GM12872 (cell line): ENCODE data around the gene PTEN.

Experiments used
- TF ChIP-seq, protein P1 (sequence below): IDR thresholded peaks from 3 replicates; pipeline ENCODE4 v1.5.1; 2011; ENCODE audit warnings: low read depth, mild to moderate bottlenecking, low read length, moderate library complexity; ENCODE audit not compliant: insufficient read depth

The PTEN gene

DNA sequence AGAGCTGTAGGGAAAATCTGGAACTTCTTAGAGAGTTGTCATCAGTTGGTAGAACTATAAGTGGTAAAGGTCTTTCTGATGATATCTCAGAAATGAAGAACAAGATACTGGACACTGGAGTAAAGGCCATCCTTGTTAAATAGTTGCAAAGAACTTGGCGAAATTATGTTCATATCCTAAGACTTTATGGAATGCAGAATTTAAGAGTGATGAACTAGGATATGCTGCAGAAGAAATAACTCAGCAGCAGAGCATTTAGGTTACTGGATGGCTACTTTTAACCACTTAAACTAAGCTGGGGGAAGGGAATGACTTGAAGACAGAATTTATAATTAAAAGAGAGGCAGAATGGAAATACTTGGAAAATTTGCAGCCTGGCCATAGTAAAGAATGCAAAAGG, 23.7 kb downstream of the PTEN start:
- TF ChIP-seq, protein P1, sequence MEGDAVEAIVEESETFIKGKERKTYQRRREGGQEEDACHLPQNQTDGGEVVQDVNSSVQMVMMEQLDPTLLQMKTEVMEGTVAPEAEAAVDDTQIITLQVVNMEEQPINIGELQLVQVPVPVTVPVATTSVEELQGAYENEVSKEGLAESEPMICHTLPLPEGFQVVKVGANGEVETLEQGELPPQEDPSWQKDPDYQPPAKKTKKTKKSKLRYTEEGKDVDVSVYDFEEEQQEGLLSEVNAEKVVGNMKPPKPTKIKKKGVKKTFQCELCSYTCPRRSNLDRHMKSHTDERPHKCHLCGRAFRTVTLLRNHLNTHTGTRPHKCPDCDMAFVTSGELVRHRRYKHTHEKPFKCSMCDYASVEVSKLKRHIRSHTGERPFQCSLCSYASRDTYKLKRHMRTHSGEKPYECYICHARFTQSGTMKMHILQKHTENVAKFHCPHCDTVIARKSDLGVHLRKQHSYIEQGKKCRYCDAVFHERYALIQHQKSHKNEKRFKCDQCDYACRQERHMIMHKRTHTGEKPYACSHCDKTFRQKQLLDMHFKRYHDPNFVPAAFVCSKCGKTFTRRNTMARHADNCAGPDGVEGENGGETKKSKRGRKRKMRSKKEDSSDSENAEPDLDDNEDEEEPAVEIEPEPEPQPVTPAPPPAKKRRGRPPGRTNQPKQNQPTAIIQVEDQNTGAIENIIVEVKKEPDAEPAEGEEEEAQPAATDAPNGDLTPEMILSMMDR, result no peak

DNA sequence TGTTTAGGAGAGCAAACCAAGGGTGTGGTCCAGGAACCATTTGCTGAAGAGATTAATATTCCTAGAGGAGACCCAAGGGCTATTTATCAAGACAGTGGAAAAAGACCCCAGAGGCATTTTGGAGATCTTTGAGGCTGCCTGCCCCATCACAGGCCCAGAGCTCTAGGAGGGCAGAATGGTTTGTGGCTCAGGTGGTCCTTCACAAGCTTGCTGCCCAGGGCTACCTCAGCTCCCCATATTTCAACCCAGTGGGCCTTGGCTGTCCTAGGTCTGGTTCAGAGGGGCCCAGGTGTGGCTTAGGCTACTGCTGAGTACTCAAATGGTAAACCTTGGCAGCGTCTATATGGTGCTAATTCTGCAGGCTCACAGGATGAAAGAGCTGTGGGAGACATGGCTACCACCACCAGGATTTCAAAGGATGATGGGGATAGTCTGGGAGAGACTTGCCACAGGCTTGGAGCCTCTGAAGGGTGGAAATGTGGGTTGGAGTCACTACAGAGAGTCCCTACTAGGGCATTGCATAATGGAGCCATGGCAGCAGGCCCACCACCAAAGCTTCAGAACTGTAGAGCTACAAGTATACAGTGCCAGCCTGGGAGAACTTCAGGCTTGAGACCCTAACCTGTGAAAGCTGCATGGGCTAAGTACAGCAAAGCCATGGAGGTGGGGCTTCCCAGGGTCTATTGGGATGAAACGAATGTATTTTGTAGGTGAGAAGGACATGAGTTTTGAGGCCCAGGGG, 24.3 kb downstream of the PTEN start:
- TF ChIP-seq, protein P1, result no peak

DNA sequence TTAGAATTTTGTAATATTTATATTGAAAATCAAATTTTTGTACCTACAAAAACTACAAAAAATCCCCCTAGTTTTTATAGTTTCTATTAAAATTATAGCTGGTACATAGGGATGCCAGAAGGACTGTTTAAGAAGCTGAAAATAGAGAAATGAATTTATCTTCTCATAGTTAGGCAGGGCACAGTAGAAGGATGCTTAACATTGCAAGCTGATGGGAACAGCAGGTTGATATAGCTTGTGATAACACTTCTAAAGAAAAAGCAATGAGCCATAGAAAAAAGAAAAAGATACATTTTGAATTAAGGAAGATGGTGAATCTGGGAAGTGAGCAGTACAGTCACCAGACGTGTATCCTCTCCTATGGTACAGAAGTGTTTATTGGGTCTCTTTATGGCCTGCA, 32.0 kb downstream of the PTEN start:
- TF ChIP-seq, protein P1, result no peak

DNA sequence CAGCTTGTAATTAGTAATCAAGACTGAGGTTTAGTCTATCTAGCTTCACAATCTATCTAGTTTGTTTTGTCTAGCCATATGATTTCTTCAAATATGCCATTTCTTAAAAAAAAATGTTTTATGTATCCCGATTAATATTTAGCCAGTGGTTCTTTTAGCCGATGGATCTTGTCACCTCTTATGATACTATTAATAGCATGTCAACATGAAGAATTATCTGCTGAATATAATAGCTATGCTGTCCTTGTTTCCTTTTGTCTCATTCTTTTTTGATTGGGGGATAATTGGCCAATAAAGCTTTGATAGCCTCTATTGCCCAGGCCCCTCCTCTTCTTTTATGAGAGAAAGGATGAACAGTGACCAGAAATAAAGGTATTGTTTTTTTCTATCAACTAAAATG, 32.8 kb downstream of the PTEN start:
- TF ChIP-seq, protein P1, result no peak

DNA sequence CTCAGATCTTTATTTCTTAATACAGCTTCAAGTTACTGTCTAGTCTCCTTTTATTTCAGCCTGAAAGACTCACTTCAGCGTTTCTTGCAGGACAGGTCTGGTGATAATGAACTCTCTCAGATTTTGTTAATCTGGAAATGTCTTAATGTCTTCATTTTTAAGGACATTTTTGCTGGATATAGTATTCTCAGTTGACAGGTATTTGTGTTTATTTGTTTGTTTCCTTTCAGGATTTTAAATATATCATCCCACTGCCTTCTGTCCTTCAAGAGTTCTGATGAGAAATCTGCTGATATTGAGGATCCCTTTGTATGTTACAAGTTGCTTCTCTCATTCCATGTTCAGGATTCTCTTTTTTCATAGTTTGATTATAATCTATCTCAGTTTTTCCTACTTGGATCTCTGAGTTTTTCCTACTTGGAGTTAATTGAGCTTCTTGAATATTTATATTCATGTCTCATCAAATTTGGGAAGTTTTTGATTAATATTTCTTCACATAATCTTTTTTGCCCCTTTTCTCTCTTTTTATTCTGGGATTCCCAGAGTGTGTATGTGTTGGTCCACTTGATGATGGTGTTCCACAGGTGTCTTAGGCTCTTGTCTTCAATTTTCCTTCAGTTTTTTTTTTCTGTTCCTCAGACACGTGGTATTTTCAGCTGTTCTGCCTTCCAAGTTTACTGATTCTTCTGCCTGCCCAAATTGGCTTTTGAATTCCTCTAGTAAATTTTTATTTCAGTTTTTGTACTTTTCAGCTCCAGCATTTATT, 49.9 kb downstream of the PTEN start:
- TF ChIP-seq, protein P1, result no peak

DNA sequence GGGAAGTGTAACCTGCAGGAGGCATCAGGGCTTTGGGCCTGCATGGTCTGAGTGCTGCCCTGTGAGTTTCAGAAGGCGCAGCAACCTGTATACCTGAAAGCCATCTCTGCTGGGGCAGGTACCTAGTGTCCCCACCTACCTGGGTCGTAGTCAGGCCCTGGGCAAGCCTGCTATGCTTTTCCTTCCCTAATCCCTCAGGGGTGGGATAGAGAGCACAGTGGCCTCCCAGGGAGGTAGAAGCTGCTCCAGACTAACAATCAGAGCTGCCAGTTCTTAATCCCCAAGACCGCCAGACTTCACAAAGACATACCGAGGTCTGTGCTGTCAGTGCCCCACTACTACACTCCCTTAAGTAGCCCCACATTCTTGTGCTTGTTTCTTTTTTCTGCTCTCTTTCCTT, 52.0 kb downstream of the PTEN start:
- TF ChIP-seq, protein P1, result no peak

DNA sequence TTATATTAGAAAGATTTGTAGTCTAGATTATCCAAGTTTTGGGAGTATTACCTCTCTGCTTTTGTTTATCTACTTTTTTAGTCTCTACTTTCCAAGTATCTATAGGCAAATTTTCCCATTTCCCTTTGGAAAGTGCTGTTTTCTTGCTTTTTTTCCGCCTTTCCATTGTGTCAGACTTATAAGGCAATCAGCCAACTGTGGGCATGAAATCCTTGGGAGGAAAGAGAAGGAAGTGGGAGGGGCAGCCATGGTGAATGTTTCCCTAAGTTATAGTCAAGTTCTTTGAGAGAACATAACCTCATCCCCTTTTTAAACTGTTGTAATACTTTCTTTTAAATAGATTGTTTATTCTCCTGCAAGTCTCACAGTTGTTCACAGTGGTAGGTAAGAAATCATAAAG, 52.6 kb downstream of the PTEN start:
- TF ChIP-seq, protein P1, result no peak
